B cell (primary cell): ENCODE data around the gene LONRF2.

ENCODE experiments used
- CTCF ChIP-seq: fragments of 200-600 bp; IDR thresholded peaks from one replicate; pipeline ENCODE4 v1.8.0; 2022; ENCODE audit warnings: antibody characterized with exemption, mild to moderate bottlenecking
- EZH2 ChIP-seq: IDR thresholded peaks from 2 replicates; pipeline ENCODE4 v1.6.1; 2012; ENCODE audit warnings: borderline replicate concordance, low read depth, mild to moderate bottlenecking, moderate library complexity, low read length; ENCODE audit not compliant: insufficient read depth, poor library complexity, severe bottlenecking

GRCh38 chr2:100267751-100268150 is 54.5 kb downstream of the LONRF2 start:
- no peak for TF ChIP-seq CTCF
- no peak for TF ChIP-seq EZH2
